ENCODE measurements around the gene EIF3CL.
"Not testable (repeated sequence)": the region's sequence is repeated elsewhere in the genome, so short reads cannot be mapped to it uniquely, and the experiment has no call there.

- TF ChIP-seq POLR2AphosphoS5 (IDR thresholded peaks at IDR 0.05; ENCODE audit: insufficient read depth in 1 of 2, low read depth in 1 of 2); CTCF (IDR thresholded peaks at IDR 0.05): not testable (repeated sequence)
Measured at GRCh38 chr16:28364268-28365173, 39.1 kb downstream of the EIF3CL start.
